IPS-20b (cell line): ENCODE measurements around the gene TENM3.
A peak's percentile ranks its signal among the peaks of the same experiment; 100 is the strongest.

ENCODE experiments used
- H3K27ac ChIP-seq: one replicate; pipeline ENCODE4 v1.5.1; 2013; ENCODE audit warnings: low read length
- H3K27me3 ChIP-seq: 2 replicates; pipeline ENCODE4 v1.6.1; 2013; ENCODE audit warnings: mild to moderate bottlenecking, low read length, inconsistent platforms; ENCODE audit not compliant: insufficient read depth
- H3K36me3 ChIP-seq: 2 replicates; pipeline ENCODE4 v1.6.1; 2013; ENCODE audit warnings: low read depth, mild to moderate bottlenecking, inconsistent platforms, low read length, moderate library complexity; ENCODE audit not compliant: insufficient read depth
- H3K4me1 ChIP-seq: 2 replicates; pipeline ENCODE4 v1.6.1; 2013; ENCODE audit warnings: mild to moderate bottlenecking, control low read depth, inconsistent platforms, low read length, moderate library complexity; ENCODE audit not compliant: insufficient read depth
- H3K4me3 ChIP-seq: 2 replicates; pipeline ENCODE4 v1.5.1; 2013; ENCODE audit warnings: mild to moderate bottlenecking, low read length, inconsistent platforms
- H3K9ac ChIP-seq: 2 replicates; pipeline ENCODE4 v1.6.1; 2013; ENCODE audit warnings: low read depth, mild to moderate bottlenecking, inconsistent platforms, low read length, moderate library complexity
- H3K9me3 ChIP-seq: 2 replicates; pipeline ENCODE4 v1.6.1; 2013; ENCODE audit warnings: mild to moderate bottlenecking, low read depth, low read length, inconsistent platforms; ENCODE audit not compliant: insufficient read depth

Gene TENM3

DNA sequence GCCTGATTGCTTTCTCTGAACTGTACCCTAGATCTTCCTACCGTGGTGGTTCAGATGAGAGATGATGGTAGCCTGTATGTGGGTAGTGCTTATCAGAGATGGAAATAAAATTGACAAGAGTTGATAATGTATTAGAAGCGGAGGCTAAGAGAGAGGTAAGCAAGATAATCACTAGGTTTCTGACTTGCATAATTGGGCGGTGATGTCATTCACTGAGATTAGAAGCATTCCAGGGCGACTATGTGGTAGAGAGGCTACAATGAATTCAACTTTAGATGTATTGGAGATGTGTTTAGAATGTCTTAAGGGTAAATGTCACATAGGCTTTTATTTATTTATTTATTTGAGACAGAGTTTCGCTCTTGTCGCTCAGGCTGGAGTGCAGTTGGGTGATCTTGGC is 415 bp upstream of the TENM3 start:
- no peak overlapping the region for H3K27ac ChIP-seq
- H3K36me3 ChIP-seq = no peaks in the 10 kb centered on the region
- H3K4me3 ChIP-seq = no peak overlapping the region
- H3K4me1 ChIP-seq = peaks cover 38% of the 10 kb centered on the region
- H3K9me3 ChIP-seq = no peaks in the 10 kb centered on the region
- no peaks in the 10 kb centered on the region for H3K27me3 ChIP-seq
- H3K9ac ChIP-seq = no peak overlapping the region

DNA sequence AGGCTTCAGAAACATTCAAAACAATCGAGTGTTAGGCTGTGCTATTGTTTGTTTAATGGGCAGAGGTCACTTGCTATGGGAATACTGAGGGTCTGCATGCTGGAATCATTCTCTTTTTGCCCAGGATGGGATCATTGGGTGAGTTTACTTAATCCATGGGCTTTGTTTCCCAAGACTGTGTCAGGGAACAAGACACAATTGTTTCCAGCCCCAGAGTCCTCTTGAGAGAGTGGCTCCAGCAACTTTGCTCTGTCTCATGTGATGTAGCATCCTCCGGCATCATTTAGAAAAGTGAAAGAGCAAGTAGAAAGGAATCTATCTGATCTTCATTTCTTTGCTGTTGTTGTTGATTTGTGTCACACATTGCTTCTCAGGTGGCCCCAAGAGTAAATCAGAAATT is 1.8 kb downstream of the TENM3 start:
- no peaks in the 10 kb centered on the region for H3K36me3 ChIP-seq
- H3K4me1 ChIP-seq = peaks cover 23% of the 10 kb centered on the region
- no peak overlapping the region for H3K27ac ChIP-seq
- no peak overlapping the region for H3K4me3 ChIP-seq
- no peaks in the 10 kb centered on the region for H3K9me3 ChIP-seq
- H3K9ac ChIP-seq = no peak overlapping the region
- no peaks in the 10 kb centered on the region for H3K27me3 ChIP-seq

DNA sequence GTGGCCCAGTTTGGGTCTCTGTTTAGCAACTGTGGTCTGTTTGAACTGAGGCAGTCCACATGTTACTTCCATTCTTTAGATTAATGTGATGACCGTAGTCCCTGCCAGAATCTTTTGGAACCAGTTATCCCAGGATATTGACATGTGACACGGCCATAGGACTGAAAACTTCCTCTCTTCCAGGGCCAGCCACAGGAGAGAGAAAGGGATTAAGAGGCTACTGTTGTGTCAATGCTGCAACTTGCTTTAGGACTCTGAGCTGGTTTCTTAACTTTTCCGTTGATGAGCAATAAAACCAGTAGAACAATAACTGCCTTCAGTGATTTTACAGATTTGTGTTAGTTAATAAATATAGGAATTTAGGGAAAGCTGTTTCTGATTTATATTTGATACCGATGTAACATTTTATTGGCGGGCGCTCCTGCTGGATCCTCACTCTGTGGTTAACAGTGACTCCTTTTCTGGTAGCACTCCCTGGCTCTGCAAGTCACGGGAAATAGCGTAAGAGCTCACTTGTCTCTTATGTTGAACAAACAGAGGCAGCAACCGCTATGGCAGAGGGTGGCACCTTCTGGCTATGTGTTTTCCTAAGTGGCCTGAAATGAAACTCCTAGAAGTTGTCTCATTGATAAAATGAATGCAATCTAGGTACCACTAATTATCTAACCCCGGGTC is 2.5 kb downstream of the TENM3 start:
- H3K27ac ChIP-seq = no peak overlapping the region
- H3K4me1 ChIP-seq = peaks cover 17% of the 10 kb centered on the region

DNA sequence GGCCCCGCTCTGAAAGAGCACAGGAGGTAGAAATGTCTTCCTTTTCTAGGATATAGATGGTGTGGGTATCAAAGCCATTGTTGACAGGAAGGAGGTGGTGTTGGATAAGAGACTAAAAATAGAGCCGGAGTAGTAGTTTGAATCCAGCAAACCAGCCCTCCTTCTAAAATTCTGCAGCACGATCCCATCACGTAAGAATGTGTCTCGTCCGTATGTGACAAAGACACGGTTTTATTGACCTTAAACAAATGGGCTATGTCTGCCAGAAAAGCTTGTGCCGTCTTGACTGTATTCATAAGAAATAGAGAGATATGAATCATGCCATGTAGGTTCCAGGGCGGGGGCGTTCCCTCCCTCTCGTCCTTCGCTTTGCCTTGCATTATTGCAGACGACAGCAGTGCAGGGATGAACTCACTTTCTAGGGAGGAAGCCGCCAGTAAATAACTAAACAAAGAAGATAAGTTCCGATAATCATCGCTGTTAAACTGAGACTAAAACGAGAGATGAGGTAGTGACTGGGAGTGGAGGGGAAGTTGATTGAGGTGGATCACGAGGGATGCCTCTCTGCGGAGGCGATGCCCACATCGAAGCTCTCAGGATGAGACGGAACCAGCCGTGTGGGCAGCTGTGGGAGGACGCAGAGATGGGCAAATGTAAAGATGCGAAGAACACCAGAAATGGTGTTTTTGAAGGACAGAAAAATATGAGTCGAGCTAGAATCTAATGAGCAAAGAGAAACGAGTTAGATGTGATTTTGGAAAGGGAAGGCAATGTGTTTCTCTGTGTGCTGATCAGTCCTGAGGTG is 3.4 kb downstream of the TENM3 start:
- no peaks in the 10 kb centered on the region for H3K9me3 ChIP-seq
- peak overlapping the region; percentile 28 for H3K27ac ChIP-seq
- H3K9ac ChIP-seq = no peak overlapping the region
- no peaks in the 10 kb centered on the region for H3K27me3 ChIP-seq
- no peaks in the 10 kb centered on the region for H3K36me3 ChIP-seq
- peaks cover 15% of the 10 kb centered on the region; the same call in 1 of the 2 replicates for H3K4me1 ChIP-seq
- H3K4me3 ChIP-seq = no peak overlapping the region

More for the DNA sequence above, 2.5 kb downstream of the TENM3 start:
- Histone ChIP-seq H3K4me3 (no peak overlapping the region), H3K27me3 (no peaks in the 10 kb centered on the region), H3K9ac (no peak overlapping the region), H3K36me3 (no peaks in the 10 kb centered on the region), H3K9me3 (no peaks in the 10 kb centered on the region)

DNA sequence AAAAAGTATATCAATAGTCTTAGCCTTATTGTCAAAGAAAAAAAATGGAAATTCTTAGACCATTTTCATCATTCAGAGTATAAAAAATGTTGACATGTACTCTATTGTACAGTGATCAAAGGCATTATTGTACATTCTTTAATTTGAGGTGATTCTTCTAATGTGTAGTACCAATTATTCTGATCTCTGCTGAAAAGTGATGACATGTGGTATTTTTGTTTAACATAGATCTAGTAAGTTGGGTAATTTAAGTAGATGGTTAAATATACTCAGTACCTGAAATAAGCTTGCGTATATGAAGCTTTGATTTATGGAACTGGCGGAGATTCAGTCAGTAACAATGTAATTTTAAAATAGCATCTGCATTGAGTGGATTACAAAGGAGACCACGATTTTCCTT is 5.1 kb downstream of the TENM3 start:
- H3K9ac ChIP-seq = no peak overlapping the region
- H3K36me3 ChIP-seq = no peaks in the 10 kb centered on the region
- H3K27ac ChIP-seq = no peak overlapping the region
- H3K9me3 ChIP-seq = no peaks in the 10 kb centered on the region
- no peak overlapping the region for H3K4me3 ChIP-seq
- H3K4me1 ChIP-seq = peaks cover 19% of the 10 kb centered on the region; the same call in 1 of the 2 replicates
- no peaks in the 10 kb centered on the region for H3K27me3 ChIP-seq

DNA sequence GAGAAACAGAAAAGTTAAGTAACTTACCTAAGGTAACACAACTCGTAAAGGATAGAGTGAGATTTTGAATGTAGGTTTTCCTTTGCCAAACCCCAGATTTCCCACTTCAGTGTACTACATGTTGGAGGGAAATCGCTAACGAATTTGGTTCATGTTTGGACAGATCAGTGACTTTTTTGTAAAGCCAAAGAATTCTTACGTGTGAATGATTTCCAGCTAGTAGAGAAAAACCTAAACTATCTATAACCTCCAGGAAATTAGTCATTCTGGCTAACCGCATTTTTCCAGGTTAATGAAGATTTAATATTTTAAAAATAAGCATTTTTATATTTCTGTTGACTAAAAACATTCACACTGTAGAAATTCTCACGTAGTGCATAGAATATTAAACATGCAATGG is 7.2 kb downstream of the TENM3 start:
- no peak overlapping the region for H3K9ac ChIP-seq
- no peak overlapping the region for H3K27ac ChIP-seq
- no peaks in the 10 kb centered on the region for H3K36me3 ChIP-seq
- no peaks in the 10 kb centered on the region for H3K9me3 ChIP-seq
- no peak overlapping the region for H3K4me3 ChIP-seq
- H3K27me3 ChIP-seq = no peaks in the 10 kb centered on the region
- peaks cover 31% of the 10 kb centered on the region for H3K4me1 ChIP-seq

DNA sequence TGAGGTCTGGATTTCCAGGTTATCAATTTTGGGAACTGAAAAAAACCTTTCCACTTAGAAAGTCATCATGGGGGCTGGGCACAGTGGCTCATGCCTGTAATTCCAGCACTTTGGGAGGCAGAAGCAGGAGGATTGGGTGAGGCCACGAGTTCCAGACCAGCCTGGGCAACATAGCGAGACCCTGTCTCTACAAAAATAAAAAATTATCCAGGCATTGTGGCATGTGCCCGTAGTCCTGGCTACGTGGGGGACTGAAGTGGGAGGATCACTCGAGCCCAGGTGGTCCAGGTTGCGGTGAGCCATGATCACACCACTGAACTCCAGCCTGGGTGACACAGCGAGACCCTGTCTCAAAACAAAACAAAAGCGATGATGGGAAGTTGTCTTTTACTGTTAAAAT is 7.9 kb downstream of the TENM3 start:
- Histone ChIP-seq H3K9me3 (no peaks in the 10 kb centered on the region), H3K4me1 (peaks cover 32% of the 10 kb centered on the region), H3K27ac (no peak overlapping the region), H3K36me3 (no peaks in the 10 kb centered on the region), H3K9ac (no peak overlapping the region), H3K27me3 (no peaks in the 10 kb centered on the region), H3K4me3 (no peak overlapping the region)

DNA sequence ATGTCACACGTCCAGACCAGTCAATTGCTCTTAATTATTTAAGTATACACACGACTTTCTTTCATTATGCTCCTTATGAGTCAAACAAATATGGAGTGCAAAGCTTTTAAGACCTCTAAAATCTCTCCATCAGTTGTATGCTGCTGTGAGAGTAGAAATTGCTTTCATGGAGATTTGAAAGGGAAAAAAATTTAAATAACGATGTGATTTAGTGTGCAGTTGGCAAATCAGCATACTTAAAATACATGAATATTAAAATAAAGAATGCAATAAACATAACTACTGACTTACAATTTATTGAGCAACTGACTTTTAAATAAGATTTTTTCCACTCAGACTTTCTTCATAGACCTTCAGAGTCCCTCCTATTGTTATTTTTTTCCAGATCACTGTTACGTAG is 9.0 kb downstream of the TENM3 start:
- Histone ChIP-seq H3K36me3 (no peaks in the 10 kb centered on the region), H3K27ac (no peak overlapping the region), H3K4me1 (peaks cover 42% of the 10 kb centered on the region), H3K4me3 (no peak overlapping the region), H3K27me3 (no peaks in the 10 kb centered on the region), H3K9ac (no peak overlapping the region), H3K9me3 (no peaks in the 10 kb centered on the region)

DNA sequence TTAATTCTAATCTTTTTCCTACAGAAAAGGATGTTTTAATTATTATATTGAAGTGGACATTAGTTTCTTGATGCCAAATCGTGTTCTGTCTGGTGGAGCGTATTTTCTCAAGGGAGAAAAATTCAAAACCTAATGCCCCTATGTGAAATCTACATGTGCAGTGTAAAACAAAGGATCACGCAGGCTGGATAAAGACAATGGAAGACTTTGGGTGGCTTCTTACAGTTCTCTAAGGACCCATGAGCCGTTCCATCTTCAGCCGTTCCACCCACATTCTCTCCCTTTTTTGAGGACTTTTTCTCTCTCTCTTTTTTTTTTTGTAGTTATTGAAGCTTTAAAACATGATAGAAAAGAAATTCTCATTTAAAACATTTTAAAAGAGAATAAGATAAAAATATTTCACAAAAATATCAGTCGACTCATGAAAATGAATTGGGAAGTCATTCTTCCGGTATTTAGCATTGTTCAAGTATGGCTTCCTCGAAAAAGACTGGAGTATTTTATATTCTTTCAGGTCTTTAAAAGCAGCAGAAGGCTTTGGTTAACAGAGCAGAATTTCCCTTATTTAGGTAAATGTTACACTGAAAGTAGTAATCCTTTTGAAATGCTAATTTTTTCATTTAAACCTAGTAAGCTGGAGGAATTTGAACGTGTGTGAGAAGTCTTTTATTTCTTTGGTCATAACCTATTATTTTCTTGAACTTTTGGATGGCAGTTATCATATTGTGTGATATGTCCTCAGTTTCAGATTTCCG is 11.0 kb downstream of the TENM3 start:
- H3K4me1 ChIP-seq = peaks cover 55% of the 10 kb centered on the region
- H3K27me3 ChIP-seq = no peaks in the 10 kb centered on the region
- H3K9me3 ChIP-seq = no peaks in the 10 kb centered on the region
- peak overlapping the region; percentile 37; the same call in 1 of the 2 replicates for H3K9ac ChIP-seq
- H3K27ac ChIP-seq = no peak overlapping the region
- H3K4me3 ChIP-seq = peak overlapping the region; percentile 8; the same call in 1 of the 2 replicates
- H3K36me3 ChIP-seq = no peaks in the 10 kb centered on the region

DNA sequence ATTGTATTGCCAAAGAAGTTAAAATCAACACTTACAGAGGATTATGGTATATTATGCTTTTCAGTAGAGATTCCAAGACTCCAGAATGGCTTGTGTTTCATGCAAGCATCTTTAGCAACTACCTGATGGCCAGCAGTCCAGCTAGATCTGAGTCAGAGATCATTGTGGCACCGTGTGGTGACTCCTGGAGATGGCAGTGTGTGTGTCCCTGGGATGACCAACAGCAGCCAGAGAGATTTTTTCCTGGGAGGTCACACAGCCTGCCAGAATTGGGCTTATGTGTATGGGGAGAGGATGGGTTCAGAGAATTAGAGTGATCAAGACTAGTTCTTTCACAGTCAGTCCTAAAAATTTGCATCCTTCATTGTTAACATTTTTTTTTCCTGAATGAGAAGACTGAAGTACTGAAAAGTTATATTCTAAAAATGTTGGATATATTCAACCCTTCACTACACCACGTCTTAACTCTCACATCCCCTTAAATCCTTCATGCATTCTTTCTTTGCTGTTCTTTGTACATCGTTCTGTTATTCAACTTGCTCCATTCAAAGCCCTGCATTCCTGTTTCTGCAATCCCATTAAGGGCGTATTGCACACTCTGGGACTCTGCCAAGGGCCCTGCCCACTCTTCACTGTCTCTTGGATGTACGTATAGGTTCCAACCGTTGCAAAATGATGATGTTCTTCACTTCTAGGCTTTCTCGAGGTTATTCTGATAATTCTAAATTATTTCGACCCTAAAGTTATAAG is 12.4 kb downstream of the TENM3 start:
- no peaks in the 10 kb centered on the region for H3K36me3 ChIP-seq
- no peak overlapping the region for H3K27ac ChIP-seq
- H3K4me3 ChIP-seq = no peak overlapping the region
- no peak overlapping the region; the same call in 1 of the 2 replicates for H3K9ac ChIP-seq
- H3K27me3 ChIP-seq = no peaks in the 10 kb centered on the region
- H3K4me1 ChIP-seq = peaks cover 55% of the 10 kb centered on the region
- H3K9me3 ChIP-seq = no peaks in the 10 kb centered on the region; the same call in 1 of the 2 replicates

DNA sequence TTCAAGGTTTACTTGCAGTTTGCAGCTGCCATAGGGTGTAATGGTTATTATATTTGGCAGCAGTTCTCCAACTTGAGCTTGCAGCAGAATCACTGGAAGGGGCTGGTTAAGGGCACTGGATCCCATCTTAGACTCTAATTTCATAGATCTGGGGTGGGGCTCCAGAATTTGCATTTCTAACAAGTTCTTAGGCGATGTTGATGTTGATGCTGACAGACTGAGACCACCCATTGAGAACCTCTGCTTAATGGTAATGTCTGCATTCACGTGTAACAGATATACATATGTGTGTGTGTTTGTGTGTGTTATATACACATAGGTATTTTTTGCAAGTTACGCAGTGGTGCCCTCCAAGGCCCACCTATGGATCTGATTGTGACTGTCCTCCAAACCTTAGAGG is 13.8 kb downstream of the TENM3 start:
- Histone ChIP-seq H3K9ac (0 out of 2 replicates have a peak overlapping the region, but pooled peaks have one; percentile 1), H3K36me3 (no peaks in the 10 kb centered on the region), H3K27ac (no peak overlapping the region), H3K4me1 (peaks cover 55% of the 10 kb centered on the region), H3K27me3 (no peaks in the 10 kb centered on the region), H3K4me3 (peak overlapping the region; percentile 36), H3K9me3 (no peaks in the 10 kb centered on the region; the same call in 1 of the 2 replicates)
